Measurements from ENCODE around the gene PIK3C3.
"Not testable (repeated sequence)": the region's sequence is repeated elsewhere in the genome, so short reads cannot be mapped to it uniquely, and the experiment has no call there.

Gene PIK3C3

DNA sequence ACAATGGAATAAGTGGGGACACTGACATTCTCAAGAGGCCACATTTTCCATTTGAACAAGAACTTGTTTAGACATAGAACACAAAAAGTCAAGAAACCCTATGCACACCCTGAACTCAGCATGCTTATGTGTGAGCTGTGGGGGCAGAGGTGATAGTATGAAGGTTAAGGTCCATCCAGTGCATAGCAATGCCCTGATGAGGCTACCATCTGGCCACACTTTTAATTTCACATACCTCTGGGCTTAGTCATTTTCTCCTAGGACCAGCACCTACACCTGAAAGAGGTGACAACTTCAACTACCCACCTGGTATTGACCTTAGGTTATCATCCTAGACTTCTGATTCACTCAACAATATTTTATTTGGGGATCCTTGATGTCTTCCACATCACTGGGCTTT, 139.8 kb downstream of the PIK3C3 start:
- Mint-ChIP-seq H3K4me1 (ENCODE audit: low read depth) (no peaks in the 10 kb centered on the region), H3K9me3 (ENCODE audit: low read depth) (no peaks in the 10 kb centered on the region), H3K36me3 (peaks cover 2% of the 10 kb centered on the region), H3K27me3 (no peaks in the 10 kb centered on the region), H3K4me3 (no peak overlapping the region), H3K27ac (no peak overlapping the region)

GRCh38 chr18:42095732-42096377, 140.8 kb downstream of the PIK3C3 start:
- H3K9me3 Mint-ChIP-seq (ENCODE audit: low read depth) = no peaks in the 10 kb centered on the region
- H3K4me1 Mint-ChIP-seq (ENCODE audit: low read depth) = no peaks in the 10 kb centered on the region
- no peaks in the 10 kb centered on the region for H3K27me3 Mint-ChIP-seq
- H3K4me3 Mint-ChIP-seq = no peak overlapping the region
- peaks cover 2% of the 10 kb centered on the region for H3K36me3 Mint-ChIP-seq
- no peak overlapping the region for H3K27ac Mint-ChIP-seq

GRCh38 chr18:42100248-42100647, 145.2 kb downstream of the PIK3C3 start:
- Mint-ChIP-seq H3K27me3 (no peaks in the 10 kb centered on the region), H3K36me3 (peaks cover 4% of the 10 kb centered on the region), H3K27ac (no peak overlapping the region), H3K4me3 (no peak overlapping the region), H3K9me3 (ENCODE audit: low read depth) (no peaks in the 10 kb centered on the region), H3K4me1 (ENCODE audit: low read depth) (no peaks in the 10 kb centered on the region)

- Mint-ChIP-seq H3K27me3 (no peaks in the 10 kb centered on the region), H3K36me3 (peaks cover 4% of the 10 kb centered on the region), H3K4me1 (ENCODE audit: low read depth) (no peaks in the 10 kb centered on the region), H3K9me3 (ENCODE audit: low read depth) (no peaks in the 10 kb centered on the region), H3K4me3 (no peak overlapping the region), H3K27ac (no peak overlapping the region)
Measured at GRCh38 chr18:42100911-42101310, 145.9 kb downstream of the PIK3C3 start.

DNA sequence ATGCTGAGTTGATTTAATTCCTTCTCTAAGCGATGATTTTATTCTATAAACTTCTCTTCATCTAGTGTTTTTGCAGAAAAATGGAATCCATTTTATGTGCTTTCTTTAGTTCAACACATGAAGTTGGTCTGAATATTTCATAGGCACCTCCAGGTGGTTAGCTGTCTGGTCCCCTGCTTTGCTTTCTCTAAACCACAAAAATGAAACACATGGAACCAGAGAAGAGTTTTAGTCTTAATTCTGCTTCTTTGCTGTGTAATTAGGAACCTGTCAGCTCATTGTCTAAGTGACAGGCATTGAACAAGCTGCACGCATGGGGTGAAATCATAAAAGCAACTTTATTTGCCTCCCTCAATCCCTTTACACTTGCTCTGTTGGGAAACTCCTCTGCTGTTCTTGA, 150.4 kb downstream of the PIK3C3 start:
- no peaks in the 10 kb centered on the region for H3K9me3 Mint-ChIP-seq (ENCODE audit: low read depth)
- H3K27me3 Mint-ChIP-seq = no peaks in the 10 kb centered on the region
- peaks cover 4% of the 10 kb centered on the region for H3K36me3 Mint-ChIP-seq
- H3K4me3 Mint-ChIP-seq = no peak overlapping the region
- H3K27ac Mint-ChIP-seq = no peak overlapping the region
- no peaks in the 10 kb centered on the region for H3K4me1 Mint-ChIP-seq (ENCODE audit: low read depth)

DNA sequence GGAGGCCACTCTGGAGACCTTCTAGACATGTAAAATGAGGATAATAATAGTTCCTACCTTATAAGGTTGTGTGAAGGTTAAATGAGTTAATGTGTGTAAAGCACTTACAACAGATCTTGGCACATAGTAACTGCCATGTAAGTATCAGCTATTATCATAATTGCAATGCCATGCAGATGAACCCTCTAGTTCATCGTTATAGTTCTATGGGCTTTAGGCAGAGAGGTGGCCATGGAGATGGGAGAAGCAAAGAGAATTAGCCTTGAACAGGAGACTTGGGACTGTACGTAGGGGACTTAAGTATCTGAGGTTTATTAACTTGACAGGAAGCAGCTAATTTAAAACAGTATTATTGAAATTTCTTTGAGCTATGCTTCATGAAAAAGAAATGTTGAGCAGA, 151.8 kb downstream of the PIK3C3 start:
- Mint-ChIP-seq H3K4me3 (no peak overlapping the region), H3K4me1 (ENCODE audit: low read depth) (no peaks in the 10 kb centered on the region), H3K27me3 (no peaks in the 10 kb centered on the region), H3K9me3 (ENCODE audit: low read depth) (no peaks in the 10 kb centered on the region), H3K27ac (no peak overlapping the region), H3K36me3 (peaks cover 4% of the 10 kb centered on the region)

GRCh38 chr18:42107287-42107686, 152.3 kb downstream of the PIK3C3 start:
- Mint-ChIP-seq H3K4me3 (no peak overlapping the region), H3K27me3 (no peaks in the 10 kb centered on the region), H3K4me1 (ENCODE audit: low read depth) (no peaks in the 10 kb centered on the region), H3K9me3 (ENCODE audit: low read depth) (no peaks in the 10 kb centered on the region), H3K36me3 (peaks cover 4% of the 10 kb centered on the region), H3K27ac (no peak overlapping the region)

- H3K36me3 Mint-ChIP-seq = peaks cover 4% of the 10 kb centered on the region
- H3K27me3 Mint-ChIP-seq = no peaks in the 10 kb centered on the region
- H3K4me1 Mint-ChIP-seq (ENCODE audit: low read depth) = no peaks in the 10 kb centered on the region
- no peaks in the 10 kb centered on the region for H3K9me3 Mint-ChIP-seq (ENCODE audit: low read depth)
- no peak overlapping the region for H3K27ac Mint-ChIP-seq
- no peak overlapping the region for H3K4me3 Mint-ChIP-seq
Measured at GRCh38 chr18:42107691-42108450, 152.8 kb downstream of the PIK3C3 start.

- not testable (repeated sequence) for H3K27me3 Mint-ChIP-seq; H3K4me1 Mint-ChIP-seq (ENCODE audit: low read depth); H3K27ac Mint-ChIP-seq; H3K36me3 Mint-ChIP-seq; H3K4me3 Mint-ChIP-seq; H3K9me3 Mint-ChIP-seq (ENCODE audit: low read depth)
Measured at GRCh38 chr18:42112147-42112546, 157.1 kb downstream of the PIK3C3 start.

GRCh38 chr18:42112657-42113420, 157.8 kb downstream of the PIK3C3 start:
- Mint-ChIP-seq H3K9me3 (ENCODE audit: low read depth) (no peaks in the 10 kb centered on the region), H3K36me3 (no peaks in the 10 kb centered on the region), H3K27ac (no peak overlapping the region), H3K4me3 (no peak overlapping the region), H3K4me1 (ENCODE audit: low read depth) (peaks cover 9% of the 10 kb centered on the region), H3K27me3 (no peaks in the 10 kb centered on the region)

DNA sequence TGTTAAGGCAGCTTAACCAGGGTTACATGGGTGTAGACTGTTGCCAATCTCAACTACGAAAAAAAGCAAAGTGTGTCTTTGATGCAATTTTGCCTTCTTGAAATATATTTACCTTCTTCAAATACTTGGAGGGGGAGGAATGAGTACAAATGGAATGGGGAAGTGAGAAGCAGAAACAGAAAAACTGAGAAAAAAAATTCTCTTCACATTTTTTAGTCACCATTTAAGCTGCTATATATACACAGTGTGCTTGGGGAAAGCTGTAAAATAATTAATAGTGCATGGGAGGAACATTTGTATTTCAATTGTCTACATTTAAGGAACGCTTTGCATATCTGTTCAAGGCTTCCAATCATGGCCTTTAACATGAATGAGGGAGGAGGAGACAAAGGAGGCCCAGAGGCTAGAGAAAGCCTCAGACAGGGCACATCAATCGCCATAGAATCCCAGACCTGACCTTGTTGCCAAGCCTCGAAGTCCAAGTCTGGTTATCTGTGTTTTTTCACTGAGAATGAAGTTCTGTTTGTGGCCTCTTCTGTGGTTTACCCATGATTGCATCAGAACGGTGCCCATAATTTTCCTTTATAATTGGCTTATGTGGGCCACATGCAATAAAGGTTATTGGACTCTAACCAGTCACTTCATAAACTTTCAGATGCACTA, 158.6 kb downstream of the PIK3C3 start:
- Mint-ChIP-seq H3K4me1 (ENCODE audit: low read depth) (peaks cover 9% of the 10 kb centered on the region), H3K27ac (no peak overlapping the region), H3K4me3 (no peak overlapping the region), H3K36me3 (no peaks in the 10 kb centered on the region), H3K27me3 (no peaks in the 10 kb centered on the region), H3K9me3 (ENCODE audit: low read depth) (no peaks in the 10 kb centered on the region)

DNA sequence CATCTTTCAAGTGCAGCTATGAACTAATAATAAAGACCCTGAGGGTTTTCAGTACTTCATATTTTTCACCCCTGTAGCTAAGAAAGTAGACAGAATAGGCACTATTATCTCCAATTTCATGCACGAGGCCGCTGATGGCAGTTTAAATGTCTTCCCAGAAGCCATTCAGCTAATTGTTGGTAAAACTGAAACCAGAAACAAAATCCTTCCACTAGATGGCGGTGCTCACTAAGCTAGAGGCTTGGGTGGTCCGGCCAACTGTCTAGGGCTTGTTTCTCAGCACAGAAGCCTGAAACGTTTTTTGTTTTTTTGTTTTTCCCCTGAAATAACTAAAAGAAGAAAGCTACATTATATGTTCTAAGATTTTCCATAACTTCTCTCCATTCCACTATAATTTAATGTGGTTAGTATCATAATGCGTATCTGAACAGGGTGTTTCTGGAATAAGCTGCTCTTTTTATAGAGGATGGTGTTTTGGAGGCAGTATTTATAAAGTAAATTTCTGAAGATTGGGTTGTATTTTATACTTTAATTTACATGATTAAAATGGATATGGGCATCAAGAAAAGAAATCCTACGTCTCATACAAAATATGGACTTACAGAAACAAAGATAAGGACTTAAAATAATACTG, 159.4 kb downstream of the PIK3C3 start:
- Mint-ChIP-seq H3K27me3 (no peaks in the 10 kb centered on the region), H3K9me3 (ENCODE audit: low read depth) (no peaks in the 10 kb centered on the region), H3K27ac (no peak overlapping the region), H3K36me3 (no peaks in the 10 kb centered on the region), H3K4me1 (ENCODE audit: low read depth) (peaks cover 9% of the 10 kb centered on the region), H3K4me3 (no peak overlapping the region)

- H3K27me3 Mint-ChIP-seq = peaks cover 2% of the 10 kb centered on the region
- no peak overlapping the region for H3K27ac Mint-ChIP-seq
- H3K36me3 Mint-ChIP-seq = peaks cover 5% of the 10 kb centered on the region
- no peaks in the 10 kb centered on the region for H3K4me1 Mint-ChIP-seq (ENCODE audit: low read depth)
- H3K9me3 Mint-ChIP-seq (ENCODE audit: low read depth) = no peaks in the 10 kb centered on the region
- no peak overlapping the region for H3K4me3 Mint-ChIP-seq
Measured at GRCh38 chr18:42126586-42126985, 171.6 kb downstream of the PIK3C3 start.

DNA sequence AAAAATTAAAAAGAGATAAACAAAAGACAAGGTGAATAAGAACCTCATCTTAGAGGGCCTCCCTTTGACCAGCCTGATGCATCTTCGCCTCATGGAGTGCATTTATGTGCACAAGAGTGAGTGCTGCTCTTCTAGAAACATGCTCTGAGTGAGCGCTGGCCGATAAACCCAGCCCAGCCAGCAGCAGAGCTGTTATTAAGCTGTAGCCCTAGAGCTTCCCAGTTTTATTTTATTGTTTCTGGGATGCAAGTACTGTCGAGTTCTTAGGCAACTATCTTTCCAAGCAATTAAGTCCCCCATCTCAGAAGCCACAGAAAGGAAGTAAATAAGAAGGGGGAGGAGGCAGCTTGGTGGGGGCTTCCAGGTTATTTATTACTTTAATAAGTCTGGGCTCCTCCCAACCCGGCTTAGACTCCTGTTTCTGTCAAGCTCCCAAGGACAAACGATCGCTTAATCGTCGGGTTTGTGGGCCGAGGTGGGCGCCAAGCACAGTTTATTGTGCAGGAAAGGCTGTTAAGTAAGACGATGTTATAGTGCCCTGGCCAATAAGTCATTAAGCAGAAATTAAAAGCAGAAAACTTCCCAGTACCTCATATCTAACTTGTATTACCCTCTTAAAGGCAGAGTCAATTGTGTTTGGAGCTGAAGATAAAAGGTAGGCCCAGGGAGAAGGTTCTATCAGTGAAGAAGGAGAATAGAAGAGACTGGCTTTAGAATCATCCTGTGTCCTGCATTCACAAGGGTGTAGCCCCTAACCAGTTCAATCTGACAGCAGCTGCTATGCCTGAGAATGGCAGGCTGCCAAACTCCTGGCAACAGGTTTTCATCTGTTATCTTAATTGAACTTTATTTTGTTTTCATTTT, 176.3 kb downstream of the PIK3C3 start:
- H3K4me3 Mint-ChIP-seq = no peak overlapping the region
- H3K4me1 Mint-ChIP-seq (ENCODE audit: low read depth) = no peaks in the 10 kb centered on the region
- H3K9me3 Mint-ChIP-seq (ENCODE audit: low read depth) = no peaks in the 10 kb centered on the region
- no peaks in the 10 kb centered on the region for H3K36me3 Mint-ChIP-seq
- H3K27ac Mint-ChIP-seq = no peak overlapping the region
- H3K27me3 Mint-ChIP-seq = peaks cover 3% of the 10 kb centered on the region
